Mucosa of descending colon (tissue), 3 donors: ENCODE results near the gene BLMH. TPM values are rescaled to one million over a fixed set of nuclear protein-coding genes. Genes with fewer than 3 reads are reported as not detected.
A peak's percentile ranks its signal among the peaks of the same experiment; 100 is the strongest.
"Not testable (repeated sequence)": the region's sequence is repeated elsewhere in the genome, so short reads cannot be mapped to it uniquely, and the experiment has no call there.

Experiments used
- ATAC-seq: fragments of 200-7000 bp; cut with Tn5 transposase; one replicate; pipeline ENCODE4 v1.9.1; 2020; ENCODE audit warnings: mild to moderate bottlenecking, moderate library complexity
- DNase-seq, 3 donors: peaks; one replicate each; pipeline ENCODE4 v3.0.0-alpha.2; 2020
- H3K36me3 ChIP-seq: fragments of 200-600 bp; one replicate; pipeline ENCODE4 v1.8.0; 2021; ENCODE audit warnings: low read depth, mild to moderate bottlenecking
- H3K4me1 ChIP-seq: fragments of 200-600 bp; one replicate; pipeline ENCODE4 v1.8.0; 2021; ENCODE audit warnings: low read depth, mild to moderate bottlenecking
- H3K4me3 ChIP-seq: fragments of 200-600 bp; one replicate; pipeline ENCODE4 v1.8.0; 2021; ENCODE audit warnings: mild to moderate bottlenecking
- H3K9me3 ChIP-seq: fragments of 200-600 bp; one replicate; pipeline ENCODE4 v1.8.0; 2021; ENCODE audit warnings: mild to moderate bottlenecking
- intact Hi-C, 2 donors: fragments of 100-400 bp; cut with DNase I in 1 of 2; cut with micrococcal nuclease in 1 of 2; formaldehyde crosslinking; loops; one replicate each; pipeline versions ENCODE4 v1.11.0 to v1.11.1; 2022; cut with DNase I, micrococcal nuclease
- total RNA-seq, 3 donors: library from RNA; stranded (reverse); fragmentation: NEBNext Ultra II Directional in 2 of 3; extraction: Animal tissue kit (Norgen Biotek cat#: 25700) in 2 of 3; gene quantifications; one replicate each; pipeline versions ENCODE4 v1.2.1 to v1.2.4, GENCODE V29; 2021 to 2023
- TF ChIP-seq, protein P1 (sequence below): fragments of 200-600 bp; IDR thresholded peaks from one replicate; pipeline ENCODE4 v1.8.0; 2022; ENCODE audit warnings: antibody characterized with exemption, mild to moderate bottlenecking
- donor health status: DM: no; HTN: no; CAD: no; lungs with moderate emphysema.
- donor health status: DM: no; HTN: no; CAD: no.
- donor health status: DM: no; HTN: yes; CAD: no.

The BLMH gene
- total RNA-seq, 3 donors from 2014 or later, result 18.1 to 31.9 (median 22.0) TPM

DNA sequence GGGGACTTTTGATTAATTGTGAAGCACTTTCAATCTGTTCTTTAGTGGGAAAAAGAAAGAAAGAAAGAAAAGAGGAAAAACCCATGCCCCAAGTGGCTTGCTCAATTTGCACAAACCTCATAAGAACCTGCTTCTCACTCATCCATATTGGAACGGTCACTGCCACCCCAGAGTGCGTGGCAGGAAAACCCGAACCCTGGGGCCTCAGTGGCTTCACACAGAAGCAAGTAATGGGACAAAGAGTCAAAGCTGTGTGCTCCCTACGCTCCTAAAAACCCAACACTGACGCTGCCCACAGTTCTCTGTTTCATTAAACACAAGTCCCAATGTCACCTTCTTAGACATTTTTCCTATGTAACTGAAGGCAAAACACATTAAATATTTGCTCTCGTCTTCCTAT is 57.4 kb downstream of the BLMH start:
- intact Hi-C loops, result no loop called here
- Histone ChIP-seq H3K4me1 (peaks cover 17% of the 10 kb centered on the region), H3K9me3 (no peaks in the 10 kb centered on the region), H3K4me3 (no peak overlapping the region), H3K36me3 (no peaks in the 10 kb centered on the region)
- TF ChIP-seq, protein P1, sequence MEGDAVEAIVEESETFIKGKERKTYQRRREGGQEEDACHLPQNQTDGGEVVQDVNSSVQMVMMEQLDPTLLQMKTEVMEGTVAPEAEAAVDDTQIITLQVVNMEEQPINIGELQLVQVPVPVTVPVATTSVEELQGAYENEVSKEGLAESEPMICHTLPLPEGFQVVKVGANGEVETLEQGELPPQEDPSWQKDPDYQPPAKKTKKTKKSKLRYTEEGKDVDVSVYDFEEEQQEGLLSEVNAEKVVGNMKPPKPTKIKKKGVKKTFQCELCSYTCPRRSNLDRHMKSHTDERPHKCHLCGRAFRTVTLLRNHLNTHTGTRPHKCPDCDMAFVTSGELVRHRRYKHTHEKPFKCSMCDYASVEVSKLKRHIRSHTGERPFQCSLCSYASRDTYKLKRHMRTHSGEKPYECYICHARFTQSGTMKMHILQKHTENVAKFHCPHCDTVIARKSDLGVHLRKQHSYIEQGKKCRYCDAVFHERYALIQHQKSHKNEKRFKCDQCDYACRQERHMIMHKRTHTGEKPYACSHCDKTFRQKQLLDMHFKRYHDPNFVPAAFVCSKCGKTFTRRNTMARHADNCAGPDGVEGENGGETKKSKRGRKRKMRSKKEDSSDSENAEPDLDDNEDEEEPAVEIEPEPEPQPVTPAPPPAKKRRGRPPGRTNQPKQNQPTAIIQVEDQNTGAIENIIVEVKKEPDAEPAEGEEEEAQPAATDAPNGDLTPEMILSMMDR, result no peak
- ATAC-seq (no peak), DNase-seq (no peak)

DNA sequence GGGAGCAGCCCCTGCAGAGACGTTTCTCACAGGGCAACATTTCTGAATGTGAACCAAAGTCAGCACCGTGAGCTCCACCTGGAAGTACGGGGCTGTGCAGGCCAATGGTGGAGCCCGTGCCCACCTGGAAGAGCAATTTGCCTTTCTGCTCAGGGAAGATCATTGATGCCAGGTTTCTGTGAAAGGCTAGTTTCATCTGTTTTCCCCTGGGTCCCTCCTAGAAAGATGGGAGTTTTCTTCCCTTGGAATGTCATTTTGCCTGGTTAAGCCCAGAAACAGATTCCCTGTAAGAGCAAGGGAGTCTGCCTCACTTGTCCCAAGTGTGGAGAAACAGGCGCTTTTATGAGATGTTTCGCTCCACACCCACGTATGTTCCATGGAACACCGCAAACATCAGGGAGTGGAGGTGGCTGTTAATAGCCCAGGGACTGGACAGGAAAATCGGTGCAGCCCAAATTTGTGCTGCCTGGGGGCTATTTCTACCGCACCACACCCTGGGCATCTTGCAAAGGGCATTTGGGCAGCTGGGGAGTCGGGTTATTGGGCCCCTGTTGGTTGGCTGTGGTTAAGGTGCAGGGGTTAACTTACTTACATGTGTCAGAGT is 58.8 kb downstream of the BLMH start:
- Histone ChIP-seq H3K36me3 (no peaks in the 10 kb centered on the region), H3K4me3 (no peak overlapping the region), H3K4me1 (peaks cover 17% of the 10 kb centered on the region), H3K9me3 (no peaks in the 10 kb centered on the region)
- DNase-seq, result no peak
- TF ChIP-seq, protein P1, result no peak
- intact Hi-C loops, result no loop called here
- ATAC-seq, result no peak

DNA sequence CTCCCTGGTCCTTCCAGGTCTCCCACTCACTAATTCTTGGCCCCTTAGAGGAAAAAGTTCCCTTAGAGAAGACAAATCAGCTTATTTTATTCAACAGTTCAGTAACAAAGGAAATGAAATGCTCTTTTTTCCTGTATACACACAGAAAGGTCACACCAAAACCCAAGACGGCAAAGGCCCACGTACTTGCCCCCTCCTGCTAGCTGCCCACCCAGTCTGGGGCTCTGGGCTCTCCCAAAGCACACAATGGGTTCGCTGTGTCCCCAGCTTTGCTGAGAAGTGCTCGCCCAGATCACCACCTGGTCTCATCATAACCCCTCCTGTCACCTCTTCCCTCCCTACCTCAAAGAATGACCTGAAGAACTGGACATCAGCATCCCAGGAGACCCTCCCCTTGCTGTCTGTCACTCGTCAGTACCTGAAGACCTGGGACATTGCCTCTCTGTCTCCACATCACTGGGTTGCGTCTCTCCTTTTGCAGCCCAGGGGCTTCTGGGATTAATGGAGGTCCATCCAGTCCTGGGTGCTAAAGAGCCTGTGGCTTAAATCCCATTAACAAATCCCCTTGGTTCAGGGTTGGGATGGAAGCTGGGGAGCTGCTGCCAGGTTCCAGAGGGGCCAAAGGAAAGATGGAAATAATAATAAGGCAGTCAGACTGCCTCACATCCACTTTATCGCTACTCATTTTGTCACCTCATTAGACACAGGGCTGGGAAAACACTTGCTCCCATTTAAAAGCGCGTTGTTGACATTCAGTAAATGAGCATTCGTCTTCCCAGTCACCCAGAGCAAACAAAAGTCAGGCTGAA is 59.5 kb downstream of the BLMH start:
- intact Hi-C loops, result no loop called here
- no peak for ATAC-seq

DNA sequence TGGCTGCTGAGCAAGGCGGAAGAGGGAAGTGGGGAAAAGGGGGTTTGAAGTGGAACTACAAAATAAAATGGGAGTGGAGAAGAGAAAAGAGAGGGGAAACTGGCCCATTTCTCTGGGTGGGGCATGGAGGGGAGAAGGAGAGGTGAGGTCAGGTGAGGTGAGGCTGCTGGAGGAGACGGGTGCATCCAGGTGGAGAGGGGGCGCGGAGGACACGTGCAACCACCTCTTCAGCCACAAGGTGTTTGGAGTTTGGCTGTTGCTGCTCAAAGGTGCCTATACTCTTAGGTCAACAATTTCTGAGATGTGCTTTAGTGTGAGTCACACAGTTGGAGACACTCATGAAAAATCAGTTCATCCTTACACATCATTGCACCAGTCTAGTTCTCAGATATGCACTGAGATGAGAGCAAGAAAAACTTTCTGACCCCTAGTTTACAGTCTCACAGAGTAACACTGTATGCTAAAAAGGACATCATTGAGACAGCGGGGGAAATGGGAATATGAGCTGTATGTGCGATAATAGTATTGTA is 61.1 kb downstream of the BLMH start:
- Histone ChIP-seq H3K4me1 (peaks cover 5% of the 10 kb centered on the region), H3K9me3 (no peaks in the 10 kb centered on the region), H3K36me3 (no peaks in the 10 kb centered on the region), H3K4me3 (no peak overlapping the region)
- intact Hi-C loops, result no loop called here
- DNase-seq (no peak), ATAC-seq (no peak)
- TF ChIP-seq, protein P1, result no peak

More for the DNA sequence above, 59.5 kb downstream of the BLMH start:
- H3K36me3 ChIP-seq, result no peaks in the 10 kb centered on the region
- no peaks in the 10 kb centered on the region for H3K9me3 ChIP-seq
- peaks cover 17% of the 10 kb centered on the region for H3K4me1 ChIP-seq
- H3K4me3 ChIP-seq, result no peak overlapping the region
- DNase-seq, result no peak
- TF ChIP-seq, protein P1, result no peak

DNA sequence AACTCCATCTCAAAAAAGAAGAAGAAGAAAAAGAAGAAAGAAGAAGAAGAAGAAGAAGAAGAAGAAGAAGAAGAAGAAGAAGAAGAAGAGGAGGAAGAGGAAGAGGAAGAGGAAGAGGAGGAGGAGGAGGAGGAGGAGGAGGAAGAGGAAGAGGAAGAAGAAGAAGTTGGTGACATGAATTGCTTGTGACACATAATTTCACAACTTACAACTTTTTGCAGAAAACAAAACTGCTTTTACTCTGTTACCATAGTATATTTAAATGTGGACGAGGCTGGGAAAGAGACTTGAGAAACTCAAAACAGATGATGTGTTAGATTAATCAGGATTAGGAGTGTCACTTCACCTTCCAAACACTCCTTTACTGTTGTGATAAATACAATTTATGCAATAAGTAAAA is 61.7 kb downstream of the BLMH start:
- H3K4me3 ChIP-seq, H3K4me1 ChIP-seq, H3K36me3 ChIP-seq, H3K9me3 ChIP-seq, intact Hi-C loops, ATAC-seq, DNase-seq: not testable (repeated sequence)

DNA sequence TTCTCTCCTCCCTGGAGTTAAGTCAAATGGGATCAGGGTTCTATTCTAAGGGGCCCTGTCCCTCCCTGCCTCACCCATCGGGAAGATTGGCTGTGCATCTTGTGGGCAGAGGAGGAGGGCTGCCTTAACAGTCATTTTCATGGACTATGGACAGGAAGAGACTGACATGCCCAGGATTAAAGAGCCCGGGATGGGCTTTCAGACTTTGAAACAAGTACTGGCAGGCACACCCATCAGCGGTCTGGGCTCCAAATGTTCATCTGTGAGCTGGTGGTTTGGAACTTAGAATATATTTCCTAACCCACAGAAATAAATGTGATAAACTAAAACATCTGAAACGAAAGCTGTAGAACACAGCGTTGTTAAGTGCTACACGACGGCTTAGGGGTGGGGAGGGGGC is 62.7 kb downstream of the BLMH start:
- Histone ChIP-seq H3K9me3 (no peaks in the 10 kb centered on the region), H3K4me3 (no peak overlapping the region), H3K36me3 (no peaks in the 10 kb centered on the region), H3K4me1 (no peaks in the 10 kb centered on the region)
- ATAC-seq, result peak; percentile 65
- DNase-seq, result no peak
- intact Hi-C loops, result no loop called here
- TF ChIP-seq, protein P1, result no peak
